Thyroid gland (tissue), 4 donors: ENCODE measurements around the gene OGFOD3.

Source experiments
- POLR2A ChIP-seq, 2 donors: fragments of 450-650 bp; IDR thresholded peaks; one replicate each; pipeline ENCODE4 v1.6.1; 2017; ENCODE audit warnings: antibody characterized with exemption in 2 of 2, mild to moderate bottlenecking in 2 of 2, moderate library complexity in 1 of 2
- TF ChIP-seq, protein P1 (sequence below), 6 experiments: fragments of 200-600 bp in 3 of 6; fragments of 450-650 bp in 3 of 6; sonication (generic) in 3 of 6; IDR thresholded peaks; one replicate each; pipeline ENCODE4 v1.5.1; 2016 to 2019; ENCODE audit warnings: antibody characterized with exemption in 6 of 6, mild to moderate bottlenecking in 2 of 6, inconsistent platforms in 1 of 6, moderate library complexity in 1 of 6

DNA sequence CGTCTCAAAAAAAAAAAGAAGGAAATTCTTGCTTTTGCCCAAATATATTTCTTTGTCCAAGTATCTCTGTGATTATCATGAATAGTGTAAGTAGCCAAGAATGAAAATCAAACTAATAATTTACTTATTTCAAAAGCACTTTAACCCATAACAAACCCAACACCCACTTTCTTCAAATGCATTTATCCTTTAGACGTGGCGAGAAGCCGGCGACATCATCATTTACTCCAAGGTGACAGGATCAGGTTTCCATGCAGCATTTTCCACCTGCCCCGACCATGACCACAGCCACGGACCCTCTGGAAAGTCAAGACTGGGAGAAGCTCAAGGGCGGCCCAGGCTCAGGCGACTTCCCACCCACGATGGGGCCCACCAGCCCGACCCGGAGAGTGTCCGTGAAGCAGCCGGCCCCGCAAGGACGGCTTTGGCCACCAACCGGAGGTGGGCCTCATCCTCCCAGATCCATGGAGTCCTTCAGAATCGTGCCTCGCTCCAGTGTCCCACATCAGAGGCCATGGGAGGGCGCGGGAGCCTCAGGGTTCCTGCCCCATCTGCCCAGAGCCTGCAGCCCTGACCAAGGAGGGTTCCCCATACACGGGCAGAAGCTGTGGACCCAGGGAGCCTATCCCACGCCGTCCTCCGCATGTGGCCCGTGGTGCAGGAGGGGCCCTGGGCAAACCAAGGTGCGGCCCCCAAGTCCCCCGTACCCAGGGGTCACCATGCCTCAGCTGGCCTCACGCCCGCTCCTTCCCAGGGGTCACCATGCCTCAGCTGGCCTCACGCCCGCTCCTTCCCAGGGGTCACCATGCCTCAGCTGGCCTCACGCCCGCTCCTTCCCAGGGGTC, 28.1 kb downstream of the OGFOD3 start:
- no peak for TF ChIP-seq POLR2A (IDR thresholded peaks at IDR 0.05)
- TF ChIP-seq, protein P1, sequence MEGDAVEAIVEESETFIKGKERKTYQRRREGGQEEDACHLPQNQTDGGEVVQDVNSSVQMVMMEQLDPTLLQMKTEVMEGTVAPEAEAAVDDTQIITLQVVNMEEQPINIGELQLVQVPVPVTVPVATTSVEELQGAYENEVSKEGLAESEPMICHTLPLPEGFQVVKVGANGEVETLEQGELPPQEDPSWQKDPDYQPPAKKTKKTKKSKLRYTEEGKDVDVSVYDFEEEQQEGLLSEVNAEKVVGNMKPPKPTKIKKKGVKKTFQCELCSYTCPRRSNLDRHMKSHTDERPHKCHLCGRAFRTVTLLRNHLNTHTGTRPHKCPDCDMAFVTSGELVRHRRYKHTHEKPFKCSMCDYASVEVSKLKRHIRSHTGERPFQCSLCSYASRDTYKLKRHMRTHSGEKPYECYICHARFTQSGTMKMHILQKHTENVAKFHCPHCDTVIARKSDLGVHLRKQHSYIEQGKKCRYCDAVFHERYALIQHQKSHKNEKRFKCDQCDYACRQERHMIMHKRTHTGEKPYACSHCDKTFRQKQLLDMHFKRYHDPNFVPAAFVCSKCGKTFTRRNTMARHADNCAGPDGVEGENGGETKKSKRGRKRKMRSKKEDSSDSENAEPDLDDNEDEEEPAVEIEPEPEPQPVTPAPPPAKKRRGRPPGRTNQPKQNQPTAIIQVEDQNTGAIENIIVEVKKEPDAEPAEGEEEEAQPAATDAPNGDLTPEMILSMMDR (IDR thresholded peaks at IDR 0.05) = no peak
